Stimulated activated CD8-positive, alpha-beta memory T cell treated with anti-CD3 and anti-CD28 coated beads, Interleukin-7, amount 100 ng/mL, for 4 hours (primary cell): ENCODE data around the gene MCM5.
"Not testable (repeated sequence)": the region's sequence is repeated elsewhere in the genome, so short reads cannot be mapped to it uniquely, and the experiment has no call there.

Experiments used
- DNase-seq, 2 donors: peaks; one replicate each; pipeline ENCODE4 v3.0.0-alpha.2; 2020; ENCODE audit warnings: low read depth in 2 of 2

Gene MCM5

GRCh38 chr22:35452351-35452781 is 52.4 kb downstream of the MCM5 start:
- DNase-seq: no peak

- no peak for DNase-seq
Measured at GRCh38 chr22:35452810-35453743, 53.1 kb downstream of the MCM5 start.

- no peak for DNase-seq
Measured at GRCh38 chr22:35454416-35455054, 54.6 kb downstream of the MCM5 start.

- DNase-seq: no peak
Measured at GRCh38 chr22:35455529-35455928, 55.6 kb downstream of the MCM5 start.

- DNase-seq: no peak
Measured at GRCh38 chr22:35456757-35457156, 56.8 kb downstream of the MCM5 start.

- DNase-seq: no peak
Measured at GRCh38 chr22:35457729-35458546, 58.0 kb downstream of the MCM5 start.

- no peak for DNase-seq
Measured at GRCh38 chr22:35458547-35459422, 58.8 kb downstream of the MCM5 start.

GRCh38 chr22:35459423-35459894 is 59.5 kb downstream of the MCM5 start:
- DNase-seq: no peak

- DNase-seq: not testable (repeated sequence)
Measured at GRCh38 chr22:35459976-35460375, 60.0 kb downstream of the MCM5 start.

GRCh38 chr22:35460688-35461087 is 60.7 kb downstream of the MCM5 start:
- no peak for DNase-seq

GRCh38 chr22:35462498-35463230 is 62.7 kb downstream of the MCM5 start:
- no peak for DNase-seq

GRCh38 chr22:35463231-35463933 is 63.4 kb downstream of the MCM5 start:
- no peak for DNase-seq

GRCh38 chr22:35464399-35464798 is 64.5 kb downstream of the MCM5 start:
- no peak for DNase-seq

GRCh38 chr22:35465109-35465701 is 65.3 kb downstream of the MCM5 start:
- no peak for DNase-seq

- no peak for DNase-seq
Measured at GRCh38 chr22:35467681-35468434, 67.9 kb downstream of the MCM5 start.

GRCh38 chr22:35470903-35471321 is 71.0 kb downstream of the MCM5 start:
- no peak for DNase-seq

- not testable (repeated sequence) for DNase-seq
Measured at GRCh38 chr22:35471566-35471965, 71.6 kb downstream of the MCM5 start.

- no peak for DNase-seq
Measured at GRCh38 chr22:35472488-35472887, 72.5 kb downstream of the MCM5 start.
